K562 (cell line): ENCODE measurements around the gene LRRC9. TPM values are rescaled to one million over a fixed set of nuclear protein-coding genes. Genes with fewer than 3 reads are reported as not detected.

Experiments
- ATAC-seq: fragments of 200-7000 bp; cut with Tn5 transposase; 3 replicates; pipeline ENCODE4 v1.9.1; 2020; ENCODE audit warnings: moderate library complexity
- BruUV-seq: library from RNA; stranded (reverse); fragments of 400-500 nt; replicated peaks from 2 replicates; lab custom pipeline; 2021; lab: Mats Ljungman, UMichigan
- CTCF ChIA-PET: fragments of 300-600 bp; formaldehyde crosslinking; extraction: SDS; loops from one replicate; lab custom pipeline; 2021; ENCODE audit warnings: low intra/inter-chr PET ratio; lab: Yijun Ruan, JAX
- POLR2A ChIA-PET: fragments of 300-600, 350-650 bp; sonication (Branson Sonifier 250); formaldehyde crosslinking; extraction: SDS; loops from one replicate; lab custom pipeline; 2021; ENCODE audit warnings: antibody characterized with exemption, inconsistent platforms; lab: Yijun Ruan, JAX
- DNase-seq, 4 experiments: peaks; one replicate each; pipeline versions ENCODE4 v3.0.0 to v3.0.0-alpha.2; 2011 to 2018; ENCODE audit warnings: low spot score in 3 of 4, mixed read lengths in 3 of 4; ENCODE audit errors: extremely low read depth in 1 of 4
- FAIRE-seq: peaks from 2 replicates; lab custom pipeline; 2011; peaks lifted over from hg19 to GRCh38; lab: Jason Lieb, UNC
- H2AFZ ChIP-seq: 2 replicates; pipeline ENCODE4 v1.6.0; 2011; ENCODE audit warnings: low read depth, low read length, control low read depth, inconsistent platforms
- H3K27ac ChIP-seq: fragments of 200-600 bp; 3 replicates; pipeline ENCODE4 v1.8.0; 2011; ENCODE audit warnings: low read depth, mild to moderate bottlenecking, control low read depth, inconsistent platforms, low read length, moderate library complexity, mixed read lengths; ENCODE audit errors: extremely low read depth
- H3K27me3 ChIP-seq, 2 experiments: fragments of 300-600 bp in 1 of 2; 2 replicates in 1 of 2; 3 replicates in 1 of 2; pipeline versions ENCODE4 v1.6.0 to v1.8.0; 2011; ENCODE audit warnings: inconsistent platforms in 2 of 2, low read length in 2 of 2, mild to moderate bottlenecking in 1 of 2, mixed read lengths in 1 of 2, moderate library complexity in 1 of 2; ENCODE audit not compliant: control insufficient read depth in 2 of 2, insufficient read depth in 2 of 2
- H3K36me3 ChIP-seq: fragments of 300-600 bp; 3 replicates; pipeline ENCODE4 v1.8.0; 2011; ENCODE audit warnings: mild to moderate bottlenecking, low read length, inconsistent platforms; ENCODE audit not compliant: control insufficient read depth, insufficient read depth
- H3K4me1 ChIP-seq, 2 experiments: fragments of 200-600 bp in 1 of 2; replicated peaks in 1 of 2; 2 replicates in 1 of 2; 3 replicates in 1 of 2; pipeline versions ENCODE4 v1.5.1 to v1.8.0; 2011; ENCODE audit warnings: inconsistent platforms in 2 of 2, low read length in 2 of 2, mild to moderate bottlenecking in 1 of 2, mixed read lengths in 1 of 2, moderate library complexity in 1 of 2; ENCODE audit not compliant: control insufficient read depth in 2 of 2, insufficient read depth in 2 of 2
- H3K4me2 ChIP-seq: 2 replicates; pipeline ENCODE4 v1.6.1; 2011; ENCODE audit warnings: low read length, control low read depth, inconsistent platforms, mixed read lengths; ENCODE audit not compliant: insufficient read depth
- H3K4me3 ChIP-seq: fragments of 200-600 bp; sonication (generic), shearing (Covaris generic); 2 replicates; pipeline ENCODE4 v1.5.1; 2016; ENCODE audit warnings: control low read depth, inconsistent platforms
- H3K79me2 ChIP-seq: fragments of 200-600 bp; 3 replicates; pipeline ENCODE4 v1.8.0; 2011; ENCODE audit warnings: low read length, inconsistent platforms; ENCODE audit not compliant: control insufficient read depth, insufficient read depth
- H3K9ac ChIP-seq, 2 experiments: 2 replicates each; pipeline versions ENCODE4 v1.6.0 to v1.6.1; 2011; ENCODE audit warnings: low read depth in 2 of 2, low read length in 2 of 2, control low read depth in 1 of 2, inconsistent platforms in 1 of 2, mild to moderate bottlenecking in 1 of 2, mixed read lengths in 1 of 2; ENCODE audit not compliant: insufficient read depth in 1 of 2
- H3K9me1 ChIP-seq: one replicate; pipeline ENCODE4 v1.6.0; 2011; ENCODE audit warnings: inconsistent platforms, mild to moderate bottlenecking, low read length, moderate library complexity; ENCODE audit not compliant: control insufficient read depth, insufficient read depth
- H3K9me3 ChIP-seq: replicated peaks from 2 replicates; pipeline ENCODE4 v1.5.1; 2011; ENCODE audit warnings: low read depth, low read length, inconsistent platforms; ENCODE audit not compliant: control insufficient read depth, insufficient read depth
- H4K20me1 ChIP-seq: replicated peaks from 2 replicates; pipeline ENCODE4 v1.6.1; 2011; ENCODE audit warnings: low read length, inconsistent platforms, mixed read lengths; ENCODE audit not compliant: control insufficient read depth, insufficient read depth
- HLTF ChIP-seq: fragments of 450-650 bp; IDR thresholded peaks from 2 replicates; pipeline ENCODE4 v1.6.1; 2016
- RAD21 ChIP-seq, 2 experiments: fragments of 250-450 bp in 1 of 2; fragments of 450-650 bp in 1 of 2; sonication (Bioruptor Pico) in 1 of 2; formaldehyde crosslinking in 1 of 2; IDR thresholded peaks in 1 of 2; conservative IDR thresholded peaks in 1 of 2; 2 replicates each; pipeline versions ENCODE4 v1.4.0 to v1.8.0; 2020 to 2022; ENCODE audit warnings: mild to moderate bottlenecking in 2 of 2, moderate library complexity in 1 of 2
- WGBS: fragments of 100-300 bp; shearing (Covaris generic); methylation state at CpG from one replicate; pipeline ENCODE4 v1.1.6; 2016; ENCODE audit warnings: low coverage, mixed read lengths; ENCODE audit not compliant: insufficient coverage; ENCODE audit errors: missing lambda C conversion rate; 5-methylcytosine and 5-hydroxymethylcytosine counted together
- in situ Hi-C: fragments of 300-500 bp; cut with MboI; formaldehyde crosslinking; loops from 4 replicates; pipeline ENCODE4 v1.15.0; 2018; ENCODE audit warnings: inconsistent platforms, mixed read lengths
- intact Hi-C: fragments of 100-400 bp; cut with micrococcal nuclease; formaldehyde crosslinking; loops from 2 replicates; pipeline ENCODE4 v1.14.2; 2022
- polyA plus RNA-seq, 8 experiments: library from polyadenylated mRNA; depleted of rRNA in 4 of 8; stranded (reverse) in 5 of 8; unstranded in 3 of 8; fragments of >200 nt; fragmentation: Nextera tagmentation in 2 of 8; fragmentation: Illumina TruSeq in 1 of 8; extraction: Ambion mirVana in 2 of 8; extraction: Trizol in 1 of 8; gene quantifications; 2 replicates each; pipeline versions ENCODE4 v1.2.1 to v1.2.3, GENCODE V29; 2011 to 2014; ENCODE audit warnings: inconsistent platforms in 1 of 8, missing spikeins in 1 of 8
- total RNA-seq, 7 experiments: library from RNA; depleted of rRNA in 6 of 7; stranded (reverse); fragments of >200 nt in 6 of 7; fragmentation: Illumina TruSeq in 2 of 7; extraction: Trizol in 2 of 7; gene quantifications; 2 replicates each; pipeline versions ENCODE4 v1.2.1 to v1.2.3, GENCODE V29; 2011 to 2021; ENCODE audit warnings: low replicate concordance in 1 of 7
- TF ChIP-seq, protein P1 (sequence below), 3 experiments: IDR thresholded peaks in 2 of 3; conservative IDR thresholded peaks in 1 of 3; 2 replicates each; pipeline ENCODE4 v1.5.1; 2011 to 2012; ENCODE audit warnings: low read length in 3 of 3, mild to moderate bottlenecking in 3 of 3, control low read depth in 2 of 3, improper control_type of control experiment in 1 of 3, inconsistent platforms in 1 of 3, low read depth in 1 of 3, mixed read lengths in 1 of 3, moderate library complexity in 1 of 3; ENCODE audit not compliant: insufficient read depth in 2 of 3

LRRC9 gene
- total and polyA plus RNA-seq, 9 of the 15 experiments (the other 6 are each of a cell fraction or from before 2014, with no cell fraction given): not detected

DNA sequence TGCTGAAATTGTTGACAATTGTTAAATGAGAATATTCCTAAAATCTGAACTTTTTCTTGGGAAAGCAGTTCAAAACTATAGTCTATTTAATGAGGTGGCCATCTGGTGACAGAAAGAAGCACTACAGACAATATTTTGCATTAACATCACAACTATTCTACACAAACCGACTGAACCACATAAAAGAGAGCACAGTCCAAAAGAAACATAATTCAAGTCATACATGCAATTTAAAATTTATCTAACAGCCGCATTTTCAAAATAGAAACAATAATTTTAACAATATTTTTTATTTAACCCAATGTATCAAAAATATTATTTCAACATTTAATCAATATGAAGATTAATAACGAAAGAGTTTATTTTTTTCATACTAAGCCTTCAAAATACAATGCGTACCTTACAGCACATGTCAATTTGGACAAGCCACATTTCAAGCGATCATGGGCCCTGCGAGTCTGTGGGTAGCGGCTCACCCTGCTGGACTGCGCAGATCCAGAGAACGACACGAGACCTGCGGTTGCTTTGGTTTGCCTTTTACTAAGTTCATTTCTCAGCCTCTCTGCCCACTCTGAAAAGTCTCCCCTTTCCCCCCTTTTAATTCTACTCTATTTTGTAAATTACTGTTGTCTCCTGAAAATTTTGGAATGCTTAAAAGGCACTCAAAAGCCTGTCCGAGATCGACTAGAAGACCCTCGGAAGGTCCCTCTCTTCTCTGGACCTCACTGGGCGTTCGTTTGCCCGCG is 947 bp upstream of the LRRC9 start:
- CTCF ChIA-PET: interaction anchor here (0.6 to 0.9 kb wide), 2 partner anchors 16 to 286 kb away, joined by 3 to 4 read pairs; no protein-coding TSS in a partner anchor
- Histone ChIP-seq H3K4me1 (peaks cover 0 to 6% of the 10 kb centered on the region in 2 experiments; a peak in 3 of 5 replicates), H3K27me3 (peaks cover 0 to 4% of the 10 kb centered on the region in 2 experiments; a peak in 3 of 5 replicates), H3K4me3 (peak overlapping the region; percentile 18), H3K79me2 (no peaks in the 10 kb centered on the region)
- TF ChIP-seq HLTF: no peak
- TF ChIP-seq RAD21 (CRISPR knock-in tag; conservative IDR thresholded peaks at IDR 0.05 in 1 of 2, IDR thresholded peaks at IDR 0.05 in 1 of 2): peak in 1 of 2 experiments; percentile 41; a peak in 2 of 4 replicates
- TF ChIP-seq, protein P1, sequence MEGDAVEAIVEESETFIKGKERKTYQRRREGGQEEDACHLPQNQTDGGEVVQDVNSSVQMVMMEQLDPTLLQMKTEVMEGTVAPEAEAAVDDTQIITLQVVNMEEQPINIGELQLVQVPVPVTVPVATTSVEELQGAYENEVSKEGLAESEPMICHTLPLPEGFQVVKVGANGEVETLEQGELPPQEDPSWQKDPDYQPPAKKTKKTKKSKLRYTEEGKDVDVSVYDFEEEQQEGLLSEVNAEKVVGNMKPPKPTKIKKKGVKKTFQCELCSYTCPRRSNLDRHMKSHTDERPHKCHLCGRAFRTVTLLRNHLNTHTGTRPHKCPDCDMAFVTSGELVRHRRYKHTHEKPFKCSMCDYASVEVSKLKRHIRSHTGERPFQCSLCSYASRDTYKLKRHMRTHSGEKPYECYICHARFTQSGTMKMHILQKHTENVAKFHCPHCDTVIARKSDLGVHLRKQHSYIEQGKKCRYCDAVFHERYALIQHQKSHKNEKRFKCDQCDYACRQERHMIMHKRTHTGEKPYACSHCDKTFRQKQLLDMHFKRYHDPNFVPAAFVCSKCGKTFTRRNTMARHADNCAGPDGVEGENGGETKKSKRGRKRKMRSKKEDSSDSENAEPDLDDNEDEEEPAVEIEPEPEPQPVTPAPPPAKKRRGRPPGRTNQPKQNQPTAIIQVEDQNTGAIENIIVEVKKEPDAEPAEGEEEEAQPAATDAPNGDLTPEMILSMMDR (IDR thresholded peaks at IDR 0.05 in 2 of 3, conservative IDR thresholded peaks at IDR 0.05 in 1 of 3; ENCODE audit: insufficient read depth in 2 of 3, low read depth in 1 of 3, low read length in 3 of 3): peak in 2 of 3 experiments; percentile 25 to 27; a peak in 2 of 6 replicates
- TF ChIP-seq, all 486 proteins: peak for 2
- intact Hi-C loops: loop anchor here (5.0 kb wide), 1 partner anchor 287 kb away; no protein-coding TSS in a partner anchor
- no peaks in the 10 kb centered on the region for H3K9me3 ChIP-seq
- WGBS: 8% methylated on average over 15 of the region's 18 CpGs
- H2AFZ ChIP-seq: 0 out of 2 replicates have a peak overlapping the region, but pooled peaks have one; percentile 40
- H3K36me3 ChIP-seq: no peaks in the 10 kb centered on the region
- no peak for FAIRE-seq
- BruUV-seq: no TSS peak
- in situ Hi-C loops: no loop called here
- H3K4me2 ChIP-seq: peak overlapping the region; percentile 32
- no peak overlapping the region for H3K27ac ChIP-seq
- DNase-seq: peak in 3 of 4 experiments; percentile 9 to 20 (median 16)
- POLR2A ChIA-PET: no interaction called here
- H3K9ac ChIP-seq: no peak overlapping the region; a peak in 1 of 4 replicates
- H4K20me1 ChIP-seq: no peaks in the 10 kb centered on the region
- H3K9me1 ChIP-seq: no peaks in the 10 kb centered on the region
- peak; percentile 69 for ATAC-seq
